GM21390 (cell line): Measurements from ENCODE around the gene HOXD12.

Experiments
- ATAC-seq: cut with Tn5 transposase; IDR thresholded peaks from one replicate; pipeline ENCODE4 v1.9.1; 2021; ENCODE audit not compliant: unreplicated experiment

Gene HOXD12

GRCh38 chr2:176099728-176100546, at the start of gene HOXD12:
TSS of gene HOXD12 (plus strand) at chr2:176099795. CDS start at chr2:176099802, 7 bp downstream.
- ATAC-seq: no peak

GRCh38 chr2:176056406-176056805, 43.2 kb upstream of the HOXD12 start:
- ATAC-seq: no peak

GRCh38 chr2:176063958-176064357, 35.6 kb upstream of the HOXD12 start:
- ATAC-seq: no peak

GRCh38 chr2:176066645-176067588, 32.7 kb upstream of the HOXD12 start:
- no peak for ATAC-seq

- ATAC-seq: no peak
Observed at GRCh38 chr2:176067589-176068418, 31.8 kb upstream of the HOXD12 start.

GRCh38 chr2:176068419-176068832, 31.2 kb upstream of the HOXD12 start:
- ATAC-seq: no peak

GRCh38 chr2:176071330-176072291, 28.0 kb upstream of the HOXD12 start:
- ATAC-seq: no peak

GRCh38 chr2:176072292-176072669, 27.3 kb upstream of the HOXD12 start:
- ATAC-seq: no peak

- ATAC-seq: no peak
Observed at GRCh38 chr2:176072951-176073904, 26.4 kb upstream of the HOXD12 start.

GRCh38 chr2:176074919-176075425, 24.6 kb upstream of the HOXD12 start:
- ATAC-seq: no peak

- ATAC-seq: no peak
Observed at GRCh38 chr2:176075481-176075880, 24.1 kb upstream of the HOXD12 start.

- no peak for ATAC-seq
Observed at GRCh38 chr2:176076063-176076462, 23.5 kb upstream of the HOXD12 start.

- ATAC-seq: no peak
Observed at GRCh38 chr2:176076796-176077195, 22.8 kb upstream of the HOXD12 start.

- ATAC-seq: no peak
Observed at GRCh38 chr2:176078541-176079284, 20.9 kb upstream of the HOXD12 start.

GRCh38 chr2:176079285-176079830, 20.2 kb upstream of the HOXD12 start:
- no peak for ATAC-seq

GRCh38 chr2:176079831-176080539, 19.6 kb upstream of the HOXD12 start:
- ATAC-seq: no peak
